GM19395 (cell line): ENCODE measurements around the gene MAPK10.
"Not testable (repeated sequence)": the region's sequence is repeated elsewhere in the genome, so short reads cannot be mapped to it uniquely, and the experiment has no call there.

ENCODE experiments used
- ATAC-seq: cut with Tn5 transposase; IDR thresholded peaks from one replicate; pipeline ENCODE4 v1.9.1; 2021; ENCODE audit warnings: mild to moderate bottlenecking, moderate library complexity; ENCODE audit not compliant: unreplicated experiment

MAPK10 gene

GRCh38 chr4:86114563-86114962 lies 245.3 kb downstream of the MAPK10 start:
- ATAC-seq: no peak

DNA sequence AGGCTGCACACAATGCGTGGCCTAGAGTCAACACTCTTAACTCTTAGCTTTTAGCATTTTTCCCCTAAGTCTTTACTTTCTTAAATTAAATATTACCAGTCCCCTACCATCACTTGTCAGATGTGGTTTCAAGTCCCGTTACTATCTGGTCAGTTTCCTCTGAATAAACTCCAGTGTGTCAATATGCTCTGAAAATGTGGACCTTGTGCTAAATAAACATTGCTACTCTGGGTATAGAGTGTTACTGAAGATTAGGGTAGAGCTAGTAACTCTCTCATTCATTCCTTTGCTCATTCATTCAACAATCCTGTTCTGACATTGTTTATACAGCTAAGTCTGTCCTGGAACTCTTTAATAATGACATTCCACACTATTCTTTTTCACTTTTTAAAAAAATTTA lies 251.0 kb downstream of the MAPK10 start:
- ATAC-seq: no peak

DNA sequence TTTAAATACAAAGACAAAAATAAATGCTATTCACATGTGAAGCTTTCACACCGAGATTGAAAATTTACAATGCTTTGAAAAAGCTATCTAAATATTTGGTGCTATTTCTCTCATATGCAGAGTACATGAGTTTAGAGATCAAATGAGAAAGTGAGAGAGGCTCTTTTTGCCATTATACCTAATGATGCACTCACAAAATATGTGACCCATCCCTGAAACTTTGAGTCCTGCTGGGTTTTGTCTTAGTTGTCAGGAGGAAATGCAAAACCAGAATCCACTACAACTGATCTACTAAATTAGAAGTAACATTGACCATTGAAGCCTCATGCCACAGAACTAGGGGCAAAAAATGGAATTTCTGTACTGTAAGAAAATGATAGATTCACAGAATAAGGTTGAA lies 251.7 kb downstream of the MAPK10 start:
- ATAC-seq: no peak

DNA sequence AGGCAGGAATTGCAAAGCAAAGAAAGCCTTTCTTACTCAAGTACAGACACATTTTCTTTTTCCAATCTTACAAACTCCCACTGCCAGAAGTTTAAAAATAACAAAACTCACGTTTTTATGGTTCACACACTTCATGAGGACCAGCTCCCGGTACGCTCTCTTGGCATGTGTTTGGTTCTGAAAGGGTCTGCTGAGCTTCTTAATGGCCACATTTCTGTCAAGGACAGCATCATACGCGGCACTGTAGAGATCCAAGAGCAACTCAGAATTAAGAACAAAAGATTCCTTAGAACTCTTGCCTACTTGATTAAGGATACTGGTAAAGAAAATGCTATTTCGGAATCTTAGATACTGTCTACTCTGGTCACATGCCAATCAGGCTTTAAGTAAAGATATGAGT lies 252.7 kb downstream of the MAPK10 start:
- no peak for ATAC-seq

- no peak for ATAC-seq
Measured at GRCh38 chr4:86106475-86106874, 253.4 kb downstream of the MAPK10 start.

- no peak for ATAC-seq
Measured at GRCh38 chr4:86101841-86102240, 258.0 kb downstream of the MAPK10 start.

DNA sequence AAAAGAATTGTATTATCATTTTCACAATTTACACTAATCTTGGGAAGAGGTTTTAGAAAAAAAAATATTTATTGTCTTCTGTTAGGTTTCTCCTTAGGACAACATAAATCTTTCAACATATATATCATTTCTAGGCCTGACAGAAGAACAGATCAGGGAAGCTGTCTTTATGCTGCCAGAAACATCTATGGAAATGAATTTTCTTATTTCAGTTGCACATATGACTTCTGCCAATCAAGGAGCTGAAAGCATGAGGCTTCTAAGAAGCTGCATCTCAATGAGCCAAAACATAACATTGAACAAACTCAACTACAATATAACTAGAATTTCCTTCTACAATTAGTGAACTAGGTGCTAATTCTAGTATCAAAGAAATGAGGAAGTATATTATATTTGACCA lies 258.4 kb downstream of the MAPK10 start:
- ATAC-seq: no peak

- no peak for ATAC-seq
Measured at GRCh38 chr4:86100539-86101215, 259.2 kb downstream of the MAPK10 start.

DNA sequence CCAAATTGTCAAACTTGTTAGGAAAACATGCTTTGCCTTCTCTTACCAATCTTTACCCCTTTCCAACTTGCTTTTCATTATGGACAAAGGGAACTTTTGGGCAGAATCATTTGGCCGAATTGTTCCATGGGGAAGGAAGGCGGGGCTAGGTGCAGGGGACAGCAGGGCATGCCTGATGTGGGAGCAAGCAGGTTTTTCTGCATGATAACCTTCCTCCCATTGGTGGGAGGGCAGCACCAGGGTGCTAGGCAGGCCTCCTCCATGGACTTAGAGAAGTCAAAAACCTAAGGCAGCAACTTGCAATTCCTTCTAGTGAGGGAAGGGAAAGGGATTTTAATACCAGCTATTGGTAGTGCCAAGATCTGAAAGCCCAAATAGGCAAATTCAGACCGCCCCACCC lies 260.5 kb downstream of the MAPK10 start:
- no peak for ATAC-seq

DNA sequence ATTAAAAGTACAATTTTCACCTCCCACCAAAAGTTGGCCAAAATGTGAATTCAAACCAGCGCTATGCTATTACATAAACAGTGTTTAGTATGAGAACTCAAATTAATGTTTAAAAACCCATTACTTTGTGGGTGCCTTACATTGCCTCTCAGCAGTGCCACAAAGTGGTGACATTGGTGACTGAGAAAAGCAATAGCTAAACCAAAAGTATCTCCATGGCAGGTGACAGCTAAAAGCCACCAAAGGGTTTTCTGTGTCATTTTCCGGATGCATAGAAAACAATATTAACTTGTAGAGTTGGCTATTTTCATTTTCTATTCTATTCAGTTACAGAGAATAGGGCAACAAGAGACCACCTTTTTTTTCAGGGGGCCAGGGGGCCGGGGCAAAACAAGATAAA lies 261.2 kb downstream of the MAPK10 start:
- ATAC-seq: no peak

DNA sequence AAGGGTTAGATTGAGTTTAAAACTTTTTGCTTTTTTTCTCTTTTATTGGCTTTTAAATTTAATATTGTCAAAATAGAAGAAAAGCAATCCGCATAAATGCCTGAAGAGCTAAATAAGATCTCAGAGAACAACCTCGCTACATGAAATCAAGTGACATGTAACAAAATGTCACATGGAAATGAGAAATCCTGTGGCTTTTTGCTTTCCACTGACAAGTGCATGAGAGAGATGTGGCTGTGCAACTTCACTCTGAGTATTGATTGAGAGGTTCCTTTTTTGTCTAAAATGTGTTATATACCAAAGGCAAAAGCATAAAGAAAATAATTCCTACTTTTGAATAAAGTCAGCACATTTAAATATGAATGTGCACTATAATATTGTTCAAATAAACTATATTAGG lies 263.5 kb downstream of the MAPK10 start:
- no peak for ATAC-seq

- no peak for ATAC-seq
Measured at GRCh38 chr4:86092684-86093083, 267.2 kb downstream of the MAPK10 start.

DNA sequence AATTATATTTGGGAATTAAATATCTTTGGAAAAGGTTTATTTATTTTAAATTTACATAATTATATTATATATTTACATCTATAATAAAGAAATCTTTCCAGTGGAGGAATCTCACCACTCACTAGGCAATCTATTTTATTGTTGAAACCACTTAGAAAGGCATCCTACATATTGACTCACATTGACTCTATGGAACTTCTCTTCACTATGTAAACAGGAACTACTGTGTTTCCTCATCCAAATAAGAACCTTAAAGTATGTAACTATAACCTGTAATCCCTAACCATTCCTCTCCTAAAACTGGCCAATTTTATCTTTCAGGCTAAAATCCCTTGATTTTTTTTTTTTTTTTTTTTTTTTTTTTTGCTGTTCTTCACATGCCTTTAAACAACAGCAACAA lies 268.7 kb downstream of the MAPK10 start:
- no peak for ATAC-seq

GRCh38 chr4:86089781-86090323 lies 270.0 kb downstream of the MAPK10 start:
- no peak for ATAC-seq

DNA sequence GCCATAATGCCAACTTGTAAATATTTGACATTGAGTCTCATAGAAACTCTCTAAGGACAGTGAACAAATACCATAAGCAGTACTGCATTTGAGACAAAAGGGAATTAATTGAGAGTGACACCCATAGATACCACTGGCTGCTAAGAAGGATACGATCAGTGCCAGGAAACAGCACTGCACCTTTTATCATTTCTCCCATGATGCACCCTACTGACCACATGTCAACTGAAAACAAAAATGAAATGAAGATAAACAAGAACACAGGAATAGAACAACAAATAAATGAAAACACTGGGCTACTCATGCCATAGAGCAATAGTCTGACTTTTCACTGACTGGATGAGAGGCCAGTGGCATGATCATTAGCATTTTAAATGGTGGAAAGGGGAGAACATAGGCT lies 270.8 kb downstream of the MAPK10 start:
- ATAC-seq: no peak

DNA sequence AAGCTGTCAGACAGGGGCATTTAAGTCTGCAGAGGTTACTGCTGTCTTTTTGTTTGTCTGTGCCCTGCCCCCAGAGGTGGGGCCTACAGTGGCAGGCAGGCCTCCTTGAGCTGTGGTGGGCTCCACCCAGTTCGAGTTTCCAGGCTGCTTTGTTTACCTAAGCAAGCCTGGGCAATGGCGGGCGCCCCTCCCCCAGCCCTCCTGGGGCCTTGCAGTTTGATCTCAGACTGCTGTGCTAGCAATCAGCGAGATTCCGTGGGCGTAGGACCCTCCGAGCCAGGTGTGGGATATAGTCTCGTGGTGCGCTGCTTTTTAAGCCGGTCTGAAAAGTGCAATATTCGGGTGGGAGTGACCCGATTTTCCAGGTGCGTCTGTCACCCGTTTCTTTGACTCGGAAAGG lies 284.1 kb downstream of the MAPK10 start:
- ATAC-seq: not testable (repeated sequence)

GRCh38 chr4:86060341-86060740 lies 299.5 kb downstream of the MAPK10 start:
- ATAC-seq: no peak

GRCh38 chr4:86058621-86059020 lies 301.2 kb downstream of the MAPK10 start:
- no peak for ATAC-seq

- no peak for ATAC-seq
Measured at GRCh38 chr4:86055898-86056297, 304.0 kb downstream of the MAPK10 start.

GRCh38 chr4:86054286-86055032 lies 305.4 kb downstream of the MAPK10 start:
- ATAC-seq: no peak

DNA sequence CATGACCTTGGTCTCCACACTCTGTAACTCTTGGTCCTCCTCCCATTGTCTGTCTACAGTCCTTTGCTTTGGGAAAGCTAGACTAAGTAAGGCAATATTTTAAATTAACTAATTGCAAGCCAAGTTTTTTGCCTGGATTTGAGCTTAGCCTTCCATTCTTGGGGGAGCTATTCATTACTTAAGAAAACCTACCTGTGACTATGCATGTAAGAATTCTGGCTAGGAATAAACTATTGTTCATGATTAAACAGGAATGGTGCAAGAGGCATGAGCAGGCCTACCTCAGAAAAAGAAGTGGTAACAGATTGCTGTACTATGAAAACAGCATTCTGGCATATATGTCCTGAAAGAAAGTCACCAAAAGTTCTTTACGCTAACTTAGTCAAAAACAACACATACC lies 309.4 kb downstream of the MAPK10 start:
- no peak for ATAC-seq

DNA sequence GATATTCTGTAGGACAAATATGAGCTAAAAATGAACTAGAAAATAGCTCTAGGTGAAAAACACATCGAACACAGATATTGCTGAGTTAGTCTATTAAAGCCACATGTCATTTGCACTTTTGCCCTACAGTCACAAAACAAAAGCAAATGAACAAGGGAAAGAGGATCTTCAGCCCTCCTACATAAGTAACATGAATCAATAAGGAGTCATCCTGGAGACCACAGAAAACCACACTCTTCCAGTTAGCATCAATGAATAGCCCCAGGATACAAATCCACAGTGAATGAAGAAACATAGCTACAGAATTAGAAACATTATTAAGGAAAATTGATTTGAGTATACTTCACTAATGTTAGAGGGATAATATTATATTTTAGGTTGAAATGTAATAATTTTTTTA lies 311.4 kb downstream of the MAPK10 start:
- ATAC-seq: no peak
